ENCODE results near the gene ZYG11A. TPM values are rescaled to one million over a fixed set of nuclear protein-coding genes. Genes with fewer than 3 reads are reported as not detected.

Gene ZYG11A
- total and polyA plus RNA-seq, 2 donors (not counting 1 experiment from before 2014, with no cell fraction given), result 0.28 to 0.50 TPM

- Histone ChIP-seq H2AFZ (ENCODE audit: low read length) (no peak overlapping the region), H3K9ac (ENCODE audit: insufficient read depth, low read length) (no peak overlapping the region), H3K79me2 (ENCODE audit: control insufficient read depth, insufficient read depth, low read length) (no peaks in the 10 kb centered on the region), H4K20me1 (ENCODE audit: control insufficient read depth, extremely low read depth, insufficient read depth, low read length) (no peaks in the 10 kb centered on the region), H3K9me3 (ENCODE audit: control insufficient read depth, insufficient read depth, low read depth, low read length) (no peaks in the 10 kb centered on the region), H3K4me1 (ENCODE audit: control insufficient read depth, extremely low read depth, insufficient read depth, low read length) (no peaks in the 10 kb centered on the region), H3K4me2 (ENCODE audit: extremely low read depth, insufficient read depth, low read length) (no peak overlapping the region), H3K27me3 (ENCODE audit: control insufficient read depth, insufficient read depth, low read length) (no peaks in the 10 kb centered on the region), H3K4me3 (replicated peaks in 1 of 4; ENCODE audit: control extremely low read depth in 1 of 4, insufficient read depth in 1 of 4, low read depth in 3 of 4, low read length in 4 of 4) (no peak overlapping the region), H3K36me3 (ENCODE audit: control insufficient read depth, insufficient read depth, low read length) (no peaks in the 10 kb centered on the region), H3K27ac (ENCODE audit: insufficient read depth, low read length) (no peak overlapping the region)
- no peak for TF ChIP-seq EZH2 (IDR thresholded peaks at IDR 0.05; ENCODE audit: low read length, missing control alignments)
- no peak for TF ChIP-seq CTCF (conservative IDR thresholded peaks at IDR 0.05 in 1 of 2, IDR thresholded peaks at IDR 0.05 in 1 of 2; ENCODE audit: low read depth in 1 of 2, low read length in 2 of 2)
- DNase-seq (ENCODE audit: low read depth in 2 of 2), result no peak
Measured at GRCh38 chr1:52943876-52944416, 101.4 kb downstream of the ZYG11A start.

GRCh38 chr1:52944566-52944965, 102.0 kb downstream of the ZYG11A start:
- H3K79me2 ChIP-seq (ENCODE audit: control insufficient read depth, insufficient read depth, low read length), result no peaks in the 10 kb centered on the region
- no peak overlapping the region for H3K4me3 ChIP-seq (replicated peaks in 1 of 4; ENCODE audit: control extremely low read depth in 1 of 4, insufficient read depth in 1 of 4, low read depth in 3 of 4, low read length in 4 of 4)
- no peak overlapping the region for H3K9ac ChIP-seq (ENCODE audit: insufficient read depth, low read length)
- H3K27me3 ChIP-seq (ENCODE audit: control insufficient read depth, insufficient read depth, low read length), result no peaks in the 10 kb centered on the region
- H3K36me3 ChIP-seq (ENCODE audit: control insufficient read depth, insufficient read depth, low read length), result no peaks in the 10 kb centered on the region
- no peak for DNase-seq (ENCODE audit: low read depth in 2 of 2)
- H2AFZ ChIP-seq (ENCODE audit: low read length), result no peak overlapping the region
- H3K4me2 ChIP-seq (ENCODE audit: extremely low read depth, insufficient read depth, low read length), result no peak overlapping the region
- no peaks in the 10 kb centered on the region for H3K4me1 ChIP-seq (ENCODE audit: control insufficient read depth, extremely low read depth, insufficient read depth, low read length)
- no peak overlapping the region for H3K27ac ChIP-seq (ENCODE audit: insufficient read depth, low read length)
- no peaks in the 10 kb centered on the region for H3K9me3 ChIP-seq (ENCODE audit: control insufficient read depth, insufficient read depth, low read depth, low read length)
- TF ChIP-seq CTCF (conservative IDR thresholded peaks at IDR 0.05 in 1 of 2, IDR thresholded peaks at IDR 0.05 in 1 of 2; ENCODE audit: low read depth in 1 of 2, low read length in 2 of 2) (no peak), EZH2 (IDR thresholded peaks at IDR 0.05; ENCODE audit: low read length, missing control alignments) (no peak)
- no peaks in the 10 kb centered on the region for H4K20me1 ChIP-seq (ENCODE audit: control insufficient read depth, extremely low read depth, insufficient read depth, low read length)

Other genes starting within 250 kb of the ZYG11A start
- gene GPX7, start 240.4 kb upstream of the ZYG11A start, total RNA-seq, result 18.7 and 30.6 TPM in 2 replicates
- gene GPX7, start 240.4 kb upstream of the ZYG11A start, polyA plus RNA-seq, result 11.6 and 28.9 TPM in 2 replicates
- gene SHISAL2A, start 209.6 kb upstream of the ZYG11A start, total RNA-seq, result not detected in 2 replicates
- not detected in 2 replicates for gene SHISAL2A, start 209.6 kb upstream of the ZYG11A start, polyA plus RNA-seq
- gene COA7, start 144.4 kb upstream of the ZYG11A start, total RNA-seq, result 14.5 and 15.2 TPM in 2 replicates
- gene COA7, start 144.4 kb upstream of the ZYG11A start, polyA plus RNA-seq, result 16.2 and 16.8 TPM in 2 replicates
- gene ZYG11B, start 116.3 kb upstream of the ZYG11A start, total RNA-seq, result 36.7 and 50.7 TPM in 2 replicates
- gene ZYG11B, start 116.3 kb upstream of the ZYG11A start, polyA plus RNA-seq, result 21.1 and 30.2 TPM in 2 replicates
- gene ECHDC2, start 79.0 kb downstream of the ZYG11A start, total RNA-seq, result 46.0 and 71.7 TPM in 2 replicates
- gene ECHDC2, start 79.0 kb downstream of the ZYG11A start, polyA plus RNA-seq, result 23.3 and 30.5 TPM in 2 replicates
- gene SCP2, start 84.5 kb downstream of the ZYG11A start, total RNA-seq, result 189 and 222 TPM in 2 replicates
- 225 and 305 TPM in 2 replicates for gene SCP2, start 84.5 kb downstream of the ZYG11A start, polyA plus RNA-seq
- gene PODN, start 219.5 kb downstream of the ZYG11A start, total RNA-seq, result 49.7 and 67.5 TPM in 2 replicates
- 21.8 and 31.6 TPM in 2 replicates for gene PODN, start 219.5 kb downstream of the ZYG11A start, polyA plus RNA-seq